Loucy (cell line): Measurements from ENCODE around the gene GALM.

Experiments used
- CTCF ChIP-seq: fragments of 200-600 bp; sonication (generic); conservative IDR thresholded peaks from 2 replicates; pipeline ENCODE4 v1.5.1; 2014; ENCODE audit warnings: mild to moderate bottlenecking, antibody characterized with exemption, low read length
- EZH2phosphoT487 ChIP-seq: fragments of 200-600 bp; IDR thresholded peaks from 2 replicates; pipeline ENCODE4 v1.6.1; 2018; ENCODE audit warnings: antibody characterized with exemption, mild to moderate bottlenecking, moderate library complexity, borderline replicate concordance

DNA sequence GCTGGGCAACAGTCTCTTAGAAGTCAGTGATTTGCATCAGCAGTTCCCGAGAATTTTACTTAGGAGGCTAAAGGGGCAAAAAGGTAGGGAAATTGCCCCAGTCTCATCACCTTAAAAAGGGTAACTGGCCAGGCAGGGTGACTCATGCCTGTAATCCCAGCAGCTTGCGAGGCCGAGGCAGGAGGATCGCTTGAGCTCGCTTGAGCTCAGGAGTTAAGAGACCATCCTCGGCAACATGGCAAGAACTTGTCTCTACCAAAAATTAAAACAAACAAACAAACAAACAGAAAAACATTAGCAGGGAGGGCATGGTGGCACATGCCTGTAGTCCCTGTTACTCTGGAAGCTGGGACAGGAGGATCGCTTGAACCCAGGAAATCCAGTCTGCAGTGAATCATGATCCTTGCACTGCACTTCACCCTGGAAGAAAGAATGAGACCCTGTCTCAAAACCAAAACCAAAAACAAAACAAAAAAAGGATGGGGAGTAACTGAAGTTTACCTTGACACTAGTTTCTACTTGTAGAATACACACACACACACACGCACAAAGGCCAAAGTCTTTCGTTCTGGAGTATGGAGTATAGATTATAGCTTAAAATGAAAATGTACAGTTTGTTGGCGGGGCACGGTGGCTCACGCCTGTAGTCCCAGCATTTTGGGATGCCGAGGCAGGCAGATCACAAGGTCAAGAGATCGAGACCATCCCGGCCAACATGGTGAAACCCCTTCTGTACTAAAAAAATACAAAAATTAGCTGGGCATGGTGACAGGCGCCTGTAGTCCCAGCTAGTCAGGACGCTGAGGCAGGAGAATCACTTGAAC lies 109.4 kb downstream of the GALM start:
- TF ChIP-seq CTCF (no peak), EZH2phosphoT487 (no peak)
